LNCaP clone FGC (cell line): ENCODE results near the gene BTBD19.

ENCODE experiments used
- DNase-seq: peaks from one replicate; pipeline ENCODE4 v3.0.0-alpha.2; 2011; ENCODE audit warnings: low read depth
- H3K4me3 ChIP-seq: 2 replicates; pipeline ENCODE4 v1.5.1; 2011; ENCODE audit warnings: mild to moderate bottlenecking, low read depth, low read length, control low read depth
- TF ChIP-seq, protein P1 (sequence below): IDR thresholded peaks from 2 replicates; pipeline ENCODE4 v1.5.1; 2012; ENCODE audit warnings: mild to moderate bottlenecking; ENCODE audit not compliant: control insufficient read depth, insufficient read depth; ENCODE audit errors: extremely low read depth

BTBD19 gene

DNA sequence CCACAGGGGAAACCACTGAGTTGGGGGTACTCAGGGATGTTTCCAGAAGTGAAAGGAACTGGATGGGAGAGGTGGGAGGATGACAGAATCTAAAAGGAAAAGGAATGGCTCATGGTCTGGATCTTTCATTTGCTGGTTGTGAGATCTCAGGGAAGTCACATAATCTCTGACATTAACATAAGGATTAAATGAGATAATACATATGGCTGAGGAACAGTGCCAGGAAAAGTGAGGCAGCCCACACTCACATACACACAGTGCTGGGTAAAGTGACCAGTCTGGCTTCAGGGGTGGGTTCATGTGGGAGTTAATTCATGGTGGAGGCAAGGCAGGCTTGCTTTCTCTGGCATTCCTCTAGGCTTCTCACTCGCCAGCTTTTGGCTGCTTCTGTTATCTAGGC, 38.7 kb downstream of the BTBD19 start:
- H3K4me3 ChIP-seq = no peak overlapping the region
- DNase-seq = no peak
- TF ChIP-seq, protein P1, sequence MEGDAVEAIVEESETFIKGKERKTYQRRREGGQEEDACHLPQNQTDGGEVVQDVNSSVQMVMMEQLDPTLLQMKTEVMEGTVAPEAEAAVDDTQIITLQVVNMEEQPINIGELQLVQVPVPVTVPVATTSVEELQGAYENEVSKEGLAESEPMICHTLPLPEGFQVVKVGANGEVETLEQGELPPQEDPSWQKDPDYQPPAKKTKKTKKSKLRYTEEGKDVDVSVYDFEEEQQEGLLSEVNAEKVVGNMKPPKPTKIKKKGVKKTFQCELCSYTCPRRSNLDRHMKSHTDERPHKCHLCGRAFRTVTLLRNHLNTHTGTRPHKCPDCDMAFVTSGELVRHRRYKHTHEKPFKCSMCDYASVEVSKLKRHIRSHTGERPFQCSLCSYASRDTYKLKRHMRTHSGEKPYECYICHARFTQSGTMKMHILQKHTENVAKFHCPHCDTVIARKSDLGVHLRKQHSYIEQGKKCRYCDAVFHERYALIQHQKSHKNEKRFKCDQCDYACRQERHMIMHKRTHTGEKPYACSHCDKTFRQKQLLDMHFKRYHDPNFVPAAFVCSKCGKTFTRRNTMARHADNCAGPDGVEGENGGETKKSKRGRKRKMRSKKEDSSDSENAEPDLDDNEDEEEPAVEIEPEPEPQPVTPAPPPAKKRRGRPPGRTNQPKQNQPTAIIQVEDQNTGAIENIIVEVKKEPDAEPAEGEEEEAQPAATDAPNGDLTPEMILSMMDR = no peak

DNA sequence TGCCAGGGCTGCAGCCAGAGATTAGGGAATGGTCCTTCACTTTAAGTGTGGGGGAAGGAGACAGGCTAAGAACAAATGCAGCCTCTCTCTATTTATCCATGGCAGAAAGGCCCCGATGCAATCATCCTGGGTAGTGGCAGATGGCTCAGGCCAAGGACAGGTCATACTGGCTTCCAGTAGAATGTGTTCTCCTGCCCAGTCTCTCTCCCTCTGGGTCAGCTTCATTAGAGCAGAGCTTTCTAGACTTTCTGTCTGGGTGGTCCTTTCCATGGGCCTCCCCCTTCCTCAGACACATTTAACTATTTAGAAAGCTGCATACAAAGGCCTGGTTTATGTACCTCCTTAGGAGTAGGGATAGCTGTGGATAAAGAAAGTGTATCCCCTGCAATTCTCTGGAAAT, 39.5 kb downstream of the BTBD19 start:
- TF ChIP-seq, protein P1 = no peak
- no peak overlapping the region for H3K4me3 ChIP-seq
- DNase-seq = no peak

DNA sequence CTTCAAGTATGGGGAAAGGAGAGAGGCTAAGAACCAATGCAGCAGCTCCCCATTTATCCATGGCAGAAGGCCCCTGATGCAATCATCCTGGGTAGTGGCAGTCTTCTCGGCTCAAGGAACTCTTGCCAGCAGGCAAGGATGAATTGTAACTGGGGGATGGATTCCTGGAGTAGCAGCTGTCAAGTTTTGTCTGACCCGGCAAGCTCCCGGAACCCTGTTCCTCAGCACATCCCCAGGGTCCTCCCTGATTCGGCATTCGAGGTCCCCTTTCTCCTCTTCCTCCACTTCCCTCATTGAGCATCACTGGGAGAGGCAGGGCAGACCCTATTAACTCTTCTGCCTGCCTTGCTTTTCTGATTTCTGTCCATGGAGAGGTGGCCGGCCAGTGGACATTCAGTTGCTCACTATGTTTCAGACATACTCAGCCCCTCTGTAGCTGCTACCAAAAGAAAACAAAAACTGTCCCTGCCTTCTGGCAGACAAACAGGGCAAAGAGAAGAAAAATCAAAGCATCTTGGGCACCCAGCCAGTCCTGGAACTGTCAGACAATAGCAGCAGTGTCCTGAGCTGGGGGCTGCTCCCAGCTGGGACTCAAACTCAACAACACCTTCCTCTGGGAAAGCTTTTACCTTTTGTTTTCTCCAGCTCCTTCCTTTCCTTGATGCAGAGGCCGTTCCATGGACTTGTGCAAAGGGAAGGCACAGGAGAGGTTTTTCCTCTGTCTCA, 40.3 kb downstream of the BTBD19 start:
- DNase-seq = no peak
- H3K4me3 ChIP-seq = no peak overlapping the region
- TF ChIP-seq, protein P1 = no peak

DNA sequence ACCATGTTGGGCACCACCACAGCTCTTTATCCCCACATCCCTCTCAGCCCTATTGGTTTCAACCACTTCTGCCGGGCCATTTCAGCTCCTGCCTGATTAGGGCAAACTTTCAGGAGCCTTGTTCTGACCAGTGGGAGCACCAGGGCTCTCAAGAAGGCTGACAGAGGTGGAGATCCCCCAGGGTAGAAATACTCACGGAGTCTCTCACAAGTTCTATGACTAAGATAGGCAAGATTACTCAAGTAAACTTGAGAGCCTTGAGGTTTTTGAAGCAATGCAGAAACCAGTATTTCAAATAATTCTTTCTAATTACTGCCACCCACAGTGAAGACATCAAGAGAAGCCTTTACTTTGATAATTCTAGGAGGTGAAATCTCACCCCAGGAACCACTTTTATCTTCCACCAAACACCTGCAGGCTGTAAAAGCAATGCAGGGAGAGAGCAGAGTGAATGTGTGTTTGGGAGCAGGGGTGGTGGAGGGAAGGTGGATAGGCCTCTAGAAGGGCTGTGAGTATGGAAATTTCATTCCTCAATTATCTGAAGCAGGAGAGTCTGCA, 41.3 kb downstream of the BTBD19 start:
- TF ChIP-seq, protein P1 = no peak
- DNase-seq = no peak
- H3K4me3 ChIP-seq = no peak overlapping the region

DNA sequence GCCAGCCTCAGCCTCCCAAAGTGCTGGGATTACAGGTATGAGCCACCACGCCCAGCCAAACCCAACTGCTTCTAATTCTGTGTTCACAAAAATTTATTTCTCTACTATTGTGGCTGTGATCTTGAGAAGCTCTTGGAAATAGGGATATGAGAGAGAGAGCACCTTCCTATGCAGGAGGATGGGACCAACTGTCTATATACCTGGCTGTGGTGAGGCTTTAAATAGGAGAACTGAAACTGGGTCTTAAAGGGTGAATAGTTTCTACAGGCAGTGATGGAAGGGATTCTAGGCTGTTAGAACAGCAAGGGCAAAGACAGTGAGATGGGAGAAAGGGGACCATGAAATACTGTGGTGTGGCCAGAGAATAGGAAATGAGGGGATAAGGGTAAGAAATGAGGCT, 43.0 kb downstream of the BTBD19 start:
- TF ChIP-seq, protein P1 = no peak
- DNase-seq = no peak
- no peak overlapping the region for H3K4me3 ChIP-seq

DNA sequence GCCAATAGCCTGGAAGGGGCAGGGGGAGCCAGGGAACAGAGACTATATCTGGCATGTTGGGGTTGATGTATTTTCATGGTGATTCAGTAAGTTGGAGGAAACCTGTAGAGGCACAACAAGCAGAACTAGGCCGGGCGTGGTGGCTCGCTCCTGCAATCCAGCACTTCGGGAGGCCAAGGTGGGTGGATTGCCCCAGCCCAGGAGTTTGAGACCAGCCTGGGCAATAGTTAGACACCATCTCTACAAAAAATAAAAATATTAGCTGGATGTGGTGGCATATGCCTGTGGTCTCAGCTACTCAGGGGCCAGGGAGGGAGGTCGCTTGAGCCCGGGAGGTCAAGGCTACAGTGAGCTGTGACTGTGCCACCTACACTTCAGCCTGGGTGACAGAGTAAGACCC, 44.9 kb downstream of the BTBD19 start:
- DNase-seq = no peak
- TF ChIP-seq, protein P1 = no peak
- H3K4me3 ChIP-seq = no peak overlapping the region

DNA sequence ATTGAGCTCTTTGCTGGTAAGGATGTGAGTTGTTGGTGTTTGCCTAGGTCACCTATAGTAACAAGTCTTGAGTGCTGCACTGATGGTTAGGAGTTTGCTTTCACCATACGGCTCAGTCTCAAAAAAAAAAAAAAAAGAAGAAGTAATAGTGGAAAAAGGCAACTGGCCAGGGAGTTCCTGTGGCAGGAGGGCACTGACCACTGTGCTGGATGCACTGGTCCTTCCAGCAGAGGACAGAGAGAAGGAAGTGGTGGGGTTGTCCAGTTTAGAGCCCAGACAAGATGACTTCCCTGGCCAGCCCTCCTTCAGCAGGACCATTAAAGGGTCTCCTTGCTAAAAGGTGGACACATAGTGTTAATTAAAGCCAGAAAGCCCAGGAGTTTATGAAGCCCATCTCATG, 46.6 kb downstream of the BTBD19 start:
- TF ChIP-seq, protein P1 = no peak
- DNase-seq = no peak
- H3K4me3 ChIP-seq = no peak overlapping the region
